SU-DHL-6 (cell line): ENCODE data around the gene SYNM.
"Not testable (repeated sequence)": the region's sequence is repeated elsewhere in the genome, so short reads cannot be mapped to it uniquely, and the experiment has no call there.

Experiments
- H2AFZ ChIP-seq: fragments of 200-600 bp; sonication (generic); 2 replicates; pipeline ENCODE4 v1.6.1; 2014; ENCODE audit warnings: low read depth, mild to moderate bottlenecking, moderate library complexity, mixed read lengths, antibody characterized with exemption, low read length; ENCODE audit not compliant: severe bottlenecking
- H3F3A ChIP-seq: fragments of 200-600 bp; shearing (Covaris generic); 2 replicates; pipeline ENCODE4 v1.6.0; 2016; ENCODE audit warnings: antibody characterized with exemption, mild to moderate bottlenecking; ENCODE audit not compliant: insufficient read depth
- H3K27ac ChIP-seq: fragments of 200-600 bp; sonication (generic); 2 replicates; pipeline ENCODE4 v1.5.1; 2016; ENCODE audit warnings: low read depth, mild to moderate bottlenecking, low read length, moderate library complexity, mixed read lengths
- H3K27me3 ChIP-seq: fragments of 200-600 bp; sonication (generic), shearing (Covaris generic); 2 replicates; pipeline ENCODE4 v1.6.0; 2014; ENCODE audit warnings: mild to moderate bottlenecking, low read length
- H3K36me3 ChIP-seq: fragments of 200-600 bp; sonication (generic); 2 replicates; pipeline ENCODE4 v1.6.1; 2014; ENCODE audit warnings: mild to moderate bottlenecking, low read length, mixed read lengths
- H3K4me2 ChIP-seq: fragments of 300-600, 200-600 bp; shearing (Covaris generic), sonication (generic); 2 replicates; pipeline ENCODE4 v1.6.0; 2014; ENCODE audit warnings: low read length, low read depth, mild to moderate bottlenecking; ENCODE audit not compliant: poor library complexity, severe bottlenecking
- H3K4me3 ChIP-seq: fragments of 200-600 bp; sonication (generic); 2 replicates; pipeline ENCODE4 v1.5.1; 2014; ENCODE audit warnings: antibody characterized with exemption, low read length, mild to moderate bottlenecking, mixed read lengths; ENCODE audit not compliant: insufficient read depth, poor library complexity, severe bottlenecking
- H3K79me2 ChIP-seq: fragments of 200-600 bp; sonication (generic); 2 replicates; pipeline ENCODE4 v1.6.1; 2014; ENCODE audit warnings: mild to moderate bottlenecking, low read length, moderate library complexity; ENCODE audit not compliant: insufficient read depth
- H3K9ac ChIP-seq: fragments of 200-600 bp; sonication (generic); 2 replicates; pipeline ENCODE4 v1.7.0; 2014; ENCODE audit warnings: mild to moderate bottlenecking, low read length
- H3K9me2 ChIP-seq: fragments of 200-600 bp; sonication (generic); replicated peaks from 2 replicates; pipeline ENCODE4 v1.6.1; 2014; ENCODE audit warnings: low read length; ENCODE audit not compliant: insufficient read depth
- H3K9me3 ChIP-seq: fragments of 200-600 bp; sonication (generic); 2 replicates; pipeline ENCODE4 v1.6.1; 2014; ENCODE audit warnings: low read length, mixed read lengths; ENCODE audit not compliant: insufficient read depth
- H4K20me1 ChIP-seq: fragments of 200-600 bp; sonication (generic); 2 replicates; pipeline ENCODE4 v1.6.1; 2014; ENCODE audit warnings: low read depth, mild to moderate bottlenecking, antibody characterized with exemption, low read length, moderate library complexity, mixed read lengths
- EZH2phosphoT487 ChIP-seq: fragments of 200-600 bp; sonication (generic), shearing (Covaris generic); conservative IDR thresholded peaks from 2 replicates; pipeline ENCODE4 v1.6.1; 2018; ENCODE audit warnings: mild to moderate bottlenecking, antibody characterized with exemption, low read length, moderate library complexity, mixed read lengths
- TF ChIP-seq, protein P1 (sequence below): fragments of 200-600 bp; sonication (generic); IDR thresholded peaks from one replicate; pipeline ENCODE4 v1.5.1; 2017; ENCODE audit warnings: antibody characterized with exemption, mild to moderate bottlenecking, low read length, moderate library complexity; ENCODE audit not compliant: insufficient read depth, poor library complexity, severe bottlenecking

SYNM gene

DNA sequence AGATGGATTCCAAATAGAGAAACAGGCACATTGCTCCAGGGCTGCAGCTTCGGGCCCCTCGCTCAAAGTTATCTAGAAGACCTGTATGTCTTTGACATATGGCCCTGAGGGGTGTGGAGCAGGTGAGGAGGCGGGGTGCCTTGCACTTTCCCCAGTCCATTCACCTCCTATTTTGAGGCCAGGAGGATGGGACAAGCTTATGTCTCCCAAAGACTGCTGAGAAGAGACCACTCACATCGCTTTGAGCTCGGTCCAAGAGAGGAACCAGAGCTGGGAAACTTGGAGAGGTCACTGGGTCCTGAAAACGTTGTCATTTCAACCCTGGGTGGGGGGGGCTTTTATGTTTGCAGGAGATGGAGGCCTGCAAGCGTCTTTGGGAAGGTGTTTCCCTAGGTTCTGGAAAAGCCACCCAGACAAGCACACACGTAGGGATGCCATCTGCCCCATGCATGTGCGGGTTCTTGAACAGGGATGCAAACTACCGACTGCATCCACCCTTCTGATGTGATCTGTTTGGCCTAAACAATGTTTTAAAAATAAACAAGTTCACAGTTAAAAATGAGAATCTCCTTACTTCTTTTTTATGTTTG lies 33.7 kb upstream of the SYNM start:
- Histone ChIP-seq H3K9me2 (no peaks in the 10 kb centered on the region), H3K27me3 (no peaks in the 10 kb centered on the region), H2AFZ (no peak overlapping the region), H3K4me3 (no peak overlapping the region), H4K20me1 (no peaks in the 10 kb centered on the region), H3K36me3 (no peaks in the 10 kb centered on the region), H3F3A (no peaks in the 10 kb centered on the region), H3K9ac (no peak overlapping the region), H3K9me3 (no peaks in the 10 kb centered on the region), H3K4me2 (no peak overlapping the region), H3K79me2 (no peaks in the 10 kb centered on the region), H3K27ac (no peak overlapping the region)
- no peak for TF ChIP-seq EZH2phosphoT487
- TF ChIP-seq, protein P1, sequence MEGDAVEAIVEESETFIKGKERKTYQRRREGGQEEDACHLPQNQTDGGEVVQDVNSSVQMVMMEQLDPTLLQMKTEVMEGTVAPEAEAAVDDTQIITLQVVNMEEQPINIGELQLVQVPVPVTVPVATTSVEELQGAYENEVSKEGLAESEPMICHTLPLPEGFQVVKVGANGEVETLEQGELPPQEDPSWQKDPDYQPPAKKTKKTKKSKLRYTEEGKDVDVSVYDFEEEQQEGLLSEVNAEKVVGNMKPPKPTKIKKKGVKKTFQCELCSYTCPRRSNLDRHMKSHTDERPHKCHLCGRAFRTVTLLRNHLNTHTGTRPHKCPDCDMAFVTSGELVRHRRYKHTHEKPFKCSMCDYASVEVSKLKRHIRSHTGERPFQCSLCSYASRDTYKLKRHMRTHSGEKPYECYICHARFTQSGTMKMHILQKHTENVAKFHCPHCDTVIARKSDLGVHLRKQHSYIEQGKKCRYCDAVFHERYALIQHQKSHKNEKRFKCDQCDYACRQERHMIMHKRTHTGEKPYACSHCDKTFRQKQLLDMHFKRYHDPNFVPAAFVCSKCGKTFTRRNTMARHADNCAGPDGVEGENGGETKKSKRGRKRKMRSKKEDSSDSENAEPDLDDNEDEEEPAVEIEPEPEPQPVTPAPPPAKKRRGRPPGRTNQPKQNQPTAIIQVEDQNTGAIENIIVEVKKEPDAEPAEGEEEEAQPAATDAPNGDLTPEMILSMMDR, result no peak

DNA sequence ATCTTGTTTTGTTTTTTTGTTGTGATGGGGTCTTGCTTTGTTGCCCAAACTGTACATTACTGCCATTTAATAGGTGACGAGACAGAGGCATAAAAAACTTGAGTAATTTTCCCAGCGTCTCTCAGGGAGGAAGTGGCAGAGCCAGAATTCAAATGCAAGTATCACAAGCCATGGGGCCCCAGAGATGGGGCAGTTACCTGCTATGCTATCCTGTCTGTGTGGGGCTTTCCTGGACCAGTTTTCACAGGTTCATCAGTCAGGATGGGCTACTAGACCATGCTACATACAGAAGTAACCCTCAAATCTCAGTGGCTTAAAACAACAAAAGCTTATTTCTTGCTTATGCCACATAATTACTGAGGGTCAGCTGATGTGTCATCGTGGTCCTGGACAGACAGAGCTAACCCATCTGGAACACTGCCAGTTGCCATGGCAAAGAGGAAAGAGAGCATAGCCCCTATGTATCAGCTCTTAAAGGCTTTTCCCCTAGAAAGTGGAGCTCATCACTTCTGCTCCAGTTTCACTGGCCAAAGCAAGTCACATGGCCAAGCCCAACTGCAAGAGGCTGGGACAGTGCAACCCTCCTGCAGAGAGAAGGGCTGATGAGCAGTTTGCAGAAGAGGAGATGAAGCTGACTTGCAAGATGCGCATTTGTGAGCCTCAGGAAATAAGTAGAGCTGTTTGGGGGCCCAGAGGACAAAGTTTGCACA lies 31.7 kb upstream of the SYNM start:
- no peaks in the 10 kb centered on the region for H4K20me1 ChIP-seq
- no peak overlapping the region for H3K4me2 ChIP-seq

DNA sequence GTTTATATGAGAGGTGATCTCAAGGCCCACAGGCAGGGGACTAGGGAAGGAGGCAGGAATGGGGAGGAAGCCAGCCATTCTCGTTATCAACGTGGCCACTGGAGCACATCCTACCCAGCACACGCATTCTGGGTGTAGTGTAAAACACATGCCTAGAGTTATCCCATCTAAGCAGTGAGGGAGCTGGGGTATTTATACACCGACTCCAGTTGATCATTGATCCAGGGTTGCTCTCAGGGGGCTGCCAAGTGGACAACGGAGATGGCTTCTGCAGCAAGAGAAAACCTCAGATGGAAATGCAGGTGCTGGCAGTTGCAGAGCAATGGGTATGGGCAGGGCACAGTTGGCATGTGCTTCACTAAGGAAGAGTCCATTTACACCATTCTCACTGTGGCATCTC lies 30.4 kb upstream of the SYNM start:
- Histone ChIP-seq H3K9ac (no peak overlapping the region), H3K36me3 (no peaks in the 10 kb centered on the region), H3K4me2 (no peak overlapping the region), H3F3A (no peaks in the 10 kb centered on the region), H3K9me2 (no peaks in the 10 kb centered on the region), H4K20me1 (no peaks in the 10 kb centered on the region), H3K79me2 (no peaks in the 10 kb centered on the region), H3K27me3 (no peaks in the 10 kb centered on the region), H3K27ac (no peak overlapping the region), H3K4me3 (no peak overlapping the region), H2AFZ (no peak overlapping the region), H3K9me3 (no peaks in the 10 kb centered on the region)
- TF ChIP-seq EZH2phosphoT487, result no peak
- TF ChIP-seq, protein P1, result no peak

More for the DNA sequence above, 31.7 kb upstream of the SYNM start:
- TF ChIP-seq, protein P1, result no peak
- no peak for TF ChIP-seq EZH2phosphoT487
- Histone ChIP-seq H3K9ac (no peak overlapping the region), H3K9me2 (no peaks in the 10 kb centered on the region), H3F3A (no peaks in the 10 kb centered on the region), H3K36me3 (no peaks in the 10 kb centered on the region), H3K79me2 (no peaks in the 10 kb centered on the region), H3K4me3 (no peak overlapping the region), H3K27ac (no peak overlapping the region), H3K9me3 (no peaks in the 10 kb centered on the region), H2AFZ (no peak overlapping the region), H3K27me3 (no peaks in the 10 kb centered on the region)

DNA sequence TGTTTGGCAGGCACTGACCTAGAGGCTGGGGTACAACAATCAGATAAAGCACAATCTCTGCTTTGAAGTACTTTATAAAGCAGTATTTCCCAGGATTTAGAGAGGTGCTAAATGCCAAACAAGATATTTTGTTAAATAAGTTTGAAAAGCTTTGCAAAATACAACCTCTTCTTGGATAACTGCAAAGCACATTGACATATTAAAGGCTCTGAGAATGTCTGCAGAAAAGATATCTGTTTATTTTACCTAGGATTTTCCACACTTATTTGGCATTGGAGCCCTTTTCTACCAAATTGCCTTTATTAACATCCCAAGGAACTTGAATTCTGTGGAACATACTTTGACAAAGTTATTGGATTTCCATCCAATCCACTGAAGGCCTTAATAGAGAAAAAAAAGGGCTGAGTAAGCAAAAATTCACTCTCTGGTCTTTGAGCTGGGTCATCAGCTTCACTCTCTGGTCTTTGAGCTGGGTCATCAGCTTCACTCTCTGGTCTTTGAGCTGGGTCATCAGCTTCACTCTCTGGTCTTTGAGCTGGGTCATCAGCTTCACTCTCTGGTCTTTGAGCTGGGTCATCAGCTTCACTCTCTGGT lies 29.7 kb upstream of the SYNM start:
- not testable (repeated sequence) for H3K27me3 ChIP-seq, H3K36me3 ChIP-seq, H3K9me2 ChIP-seq, H2AFZ ChIP-seq, H3K4me3 ChIP-seq, H3K4me2 ChIP-seq, H3K9ac ChIP-seq, H3K27ac ChIP-seq, H3K79me2 ChIP-seq, H3F3A ChIP-seq, H3K9me3 ChIP-seq, H4K20me1 ChIP-seq
